Esophagus muscularis mucosa (tissue), 4 donors: ENCODE results near the gene SHOC2. TPM values are rescaled to one million over a fixed set of nuclear protein-coding genes. Genes with fewer than 3 reads are reported as not detected.

Source experiments
- DNase-seq: peaks from one replicate; pipeline ENCODE4 v3.0.0-alpha.2; 2017; ENCODE audit errors: extremely low spot score
- H3K27ac ChIP-seq, 4 donors: fragments of 200-600 bp; sonication (generic); replicated peaks in 1 of 4; 1 replicate in 3 of 4; 2 replicates in 1 of 4; pipeline ENCODE4 v1.5.1; 2016 to 2019; ENCODE audit warnings: mild to moderate bottlenecking in 1 of 4
- H3K27me3 ChIP-seq, 4 donors: fragments of 200-600 bp; sonication (generic); one replicate each; pipeline versions ENCODE4 v1.5.1 to v1.6.0; 2016 to 2019
- H3K36me3 ChIP-seq, 4 donors: fragments of 200-600 bp; sonication (generic); one replicate each; pipeline ENCODE4 v1.5.1; 2016 to 2019
- H3K4me1 ChIP-seq, 4 donors: fragments of 200-600 bp; sonication (generic); one replicate each; pipeline ENCODE4 v1.5.1; 2016 to 2019
- H3K4me3 ChIP-seq, 4 donors: fragments of 200-600 bp; sonication (generic); 1 replicate in 2 of 4; 2 replicates in 2 of 4; pipeline ENCODE4 v1.5.1; 2016 to 2019; ENCODE audit warnings: mild to moderate bottlenecking in 4 of 4, moderate library complexity in 1 of 4
- H3K9me3 ChIP-seq, 4 donors: fragments of 200-600 bp; sonication (generic); 1 replicate in 3 of 4; 2 replicates in 1 of 4; pipeline ENCODE4 v1.5.1; 2016 to 2019
- EP300 ChIP-seq: sonication (generic); formaldehyde crosslinking; IDR thresholded peaks from one replicate; pipeline ENCODE4 v1.6.1; 2017; ENCODE audit warnings: antibody characterized with exemption
- POLR2A ChIP-seq: fragments of 450-650 bp; IDR thresholded peaks from one replicate; pipeline ENCODE4 v1.6.1; 2017; ENCODE audit warnings: antibody characterized with exemption, moderate library complexity, mild to moderate bottlenecking, low read depth
- POLR2AphosphoS5 ChIP-seq, 2 donors: sonication (generic); formaldehyde crosslinking; IDR thresholded peaks; one replicate each; pipeline ENCODE4 v1.6.1; 2017; ENCODE audit warnings: antibody characterized with exemption in 2 of 2
- WGBS: methylation state at CpG from one replicate; pipeline ENCODE4 v1.1.5; 2018; 5-methylcytosine and 5-hydroxymethylcytosine counted together
- intact Hi-C: fragments of 100-400 bp; cut with DNase I; formaldehyde crosslinking; loops from one replicate; pipeline ENCODE4 v1.15.1; 2023
- total RNA-seq, 4 donors: library from RNA; depleted of rRNA; stranded (reverse); fragments of >200 nt; gene quantifications; one replicate each; pipeline versions ENCODE4 v1.1.0 to v1.2.1, GENCODE V29; 2016
- TF ChIP-seq, protein P1 (sequence below), 3 experiments: fragments of 200-600 bp in 2 of 3; fragments of 450-650 bp in 1 of 3; sonication (generic) in 2 of 3; IDR thresholded peaks; one replicate each; pipeline ENCODE4 v1.5.1; 2017 to 2019; ENCODE audit warnings: antibody characterized with exemption in 3 of 3, mild to moderate bottlenecking in 2 of 3, moderate library complexity in 1 of 3

SHOC2 gene
- total RNA-seq, 4 donors from 2014 or later, result 45.7 to 72.7 (median 55.3) TPM

DNA sequence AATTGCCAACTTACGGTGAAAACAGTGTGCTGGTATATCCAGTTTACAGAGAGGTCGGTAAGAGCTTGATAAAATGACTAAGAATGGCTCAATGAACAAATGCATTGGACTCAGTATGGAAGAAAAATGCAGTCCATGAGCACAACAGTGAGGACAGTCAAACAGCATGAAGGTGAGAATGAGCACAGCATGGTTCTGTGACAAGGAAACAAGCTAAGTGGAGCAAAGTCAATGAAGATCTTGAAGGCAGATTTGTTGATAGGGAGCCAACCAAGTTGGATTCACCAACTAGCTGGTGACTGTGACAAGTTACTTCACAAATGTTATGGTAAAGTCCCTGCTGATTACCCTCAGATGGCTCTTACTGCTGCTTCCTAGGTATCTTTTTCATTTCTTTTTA, 75.9 kb downstream of the SHOC2 start:
- TF ChIP-seq, protein P1, sequence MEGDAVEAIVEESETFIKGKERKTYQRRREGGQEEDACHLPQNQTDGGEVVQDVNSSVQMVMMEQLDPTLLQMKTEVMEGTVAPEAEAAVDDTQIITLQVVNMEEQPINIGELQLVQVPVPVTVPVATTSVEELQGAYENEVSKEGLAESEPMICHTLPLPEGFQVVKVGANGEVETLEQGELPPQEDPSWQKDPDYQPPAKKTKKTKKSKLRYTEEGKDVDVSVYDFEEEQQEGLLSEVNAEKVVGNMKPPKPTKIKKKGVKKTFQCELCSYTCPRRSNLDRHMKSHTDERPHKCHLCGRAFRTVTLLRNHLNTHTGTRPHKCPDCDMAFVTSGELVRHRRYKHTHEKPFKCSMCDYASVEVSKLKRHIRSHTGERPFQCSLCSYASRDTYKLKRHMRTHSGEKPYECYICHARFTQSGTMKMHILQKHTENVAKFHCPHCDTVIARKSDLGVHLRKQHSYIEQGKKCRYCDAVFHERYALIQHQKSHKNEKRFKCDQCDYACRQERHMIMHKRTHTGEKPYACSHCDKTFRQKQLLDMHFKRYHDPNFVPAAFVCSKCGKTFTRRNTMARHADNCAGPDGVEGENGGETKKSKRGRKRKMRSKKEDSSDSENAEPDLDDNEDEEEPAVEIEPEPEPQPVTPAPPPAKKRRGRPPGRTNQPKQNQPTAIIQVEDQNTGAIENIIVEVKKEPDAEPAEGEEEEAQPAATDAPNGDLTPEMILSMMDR (IDR thresholded peaks at IDR 0.05), result no peak
- TF ChIP-seq POLR2A, result no peak
- no peak for TF ChIP-seq EP300
- TF ChIP-seq POLR2AphosphoS5 (IDR thresholded peaks at IDR 0.05), result no peak

GRCh38 chr10:110996256-110996655, 76.9 kb downstream of the SHOC2 start:
- DNase-seq, result no peak
- WGBS, result 95% methylated on average over 6 of the region's 6 CpGs
- no peak overlapping the region for H3K4me3 ChIP-seq
- no peaks in the 10 kb centered on the region for H3K27me3 ChIP-seq
- H3K27ac ChIP-seq, result no peak overlapping the region
- intact Hi-C loops, result no loop called here
- TF ChIP-seq, protein P1 (IDR thresholded peaks at IDR 0.05), result no peak
- TF ChIP-seq POLR2AphosphoS5 (IDR thresholded peaks at IDR 0.05) (no peak), EP300 (no peak), POLR2A (no peak)
- H3K9me3 ChIP-seq, result no peaks in the 10 kb centered on the region
- peaks cover under 1 to 7% (median 4%) of the 10 kb centered on the region in 4 donors for H3K36me3 ChIP-seq
- peaks cover 0 to 3% (median 0%) of the 10 kb centered on the region in 4 donors for H3K4me1 ChIP-seq

More for the DNA sequence above, 75.9 kb downstream of the SHOC2 start:
- DNase-seq, result no peak
- H3K9me3 ChIP-seq, result no peaks in the 10 kb centered on the region
- intact Hi-C loops, result no loop called here
- H3K4me1 ChIP-seq, result peaks cover 0 to 3% (median 0%) of the 10 kb centered on the region in 4 donors
- WGBS, result 78% methylated on average over 2 of the region's 2 CpGs
- no peaks in the 10 kb centered on the region for H3K27me3 ChIP-seq
- H3K27ac ChIP-seq, result no peak overlapping the region
- H3K36me3 ChIP-seq, result no peaks in the 10 kb centered on the region
- H3K4me3 ChIP-seq, result no peak overlapping the region

DNA sequence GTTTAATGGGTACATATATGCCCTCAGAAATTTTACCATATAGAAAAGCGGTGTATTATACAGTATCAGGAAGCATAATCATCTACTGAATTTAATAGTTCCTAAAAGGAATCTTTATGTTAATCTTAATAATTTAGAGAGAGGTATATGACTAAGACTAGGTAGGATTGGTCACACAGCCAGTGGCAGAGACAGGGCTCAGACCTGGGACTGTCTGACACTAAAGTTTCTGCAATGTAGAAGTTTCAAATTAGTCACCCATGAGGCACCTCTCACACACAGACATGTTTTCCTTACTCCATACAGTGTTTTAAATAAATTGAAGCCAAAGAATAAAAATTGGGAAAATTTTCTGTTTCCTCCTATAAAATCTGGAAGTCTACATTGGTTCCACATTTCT, 84.6 kb downstream of the SHOC2 start:
- TF ChIP-seq POLR2AphosphoS5 (IDR thresholded peaks at IDR 0.05) (no peak), EP300 (no peak), POLR2A (no peak)
- TF ChIP-seq, protein P1 (IDR thresholded peaks at IDR 0.05), result no peak
- intact Hi-C loops, result no loop called here
- no peak overlapping the region for H3K4me3 ChIP-seq
- WGBS, result 100% methylated on average over 1 of the region's 1 CpG
- no peak for DNase-seq
- H3K27ac ChIP-seq, result no peak overlapping the region
- peaks cover 15 to 60% (median 22%) of the 10 kb centered on the region in 4 donors for H3K36me3 ChIP-seq
- H3K9me3 ChIP-seq, result no peaks in the 10 kb centered on the region
- no peaks in the 10 kb centered on the region for H3K4me1 ChIP-seq
- H3K27me3 ChIP-seq, result no peaks in the 10 kb centered on the region

DNA sequence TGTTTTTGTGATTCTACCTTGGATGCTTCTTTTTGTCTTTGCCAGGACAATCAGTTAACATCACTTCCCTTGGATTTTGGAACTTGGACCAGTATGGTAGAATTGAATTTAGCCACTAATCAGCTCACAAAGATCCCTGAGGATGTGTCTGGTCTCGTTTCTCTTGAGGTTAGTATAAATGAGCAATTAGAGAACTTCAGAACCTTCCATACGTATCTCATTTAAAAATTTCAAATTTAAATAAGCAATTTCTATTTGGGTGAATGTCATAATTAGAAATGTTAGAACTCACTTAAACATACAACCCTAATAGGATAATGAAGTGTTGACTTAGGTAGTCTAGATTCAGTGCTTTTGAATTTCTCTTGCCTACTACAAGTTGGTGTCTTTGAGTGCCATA, 88.1 kb downstream of the SHOC2 start:
- intact Hi-C loops, result no loop called here
- 95% methylated on average over 2 of the region's 2 CpGs for WGBS
- no peak for TF ChIP-seq POLR2AphosphoS5 (IDR thresholded peaks at IDR 0.05)
- TF ChIP-seq EP300, result no peak
- TF ChIP-seq, protein P1 (IDR thresholded peaks at IDR 0.05), result no peak
- TF ChIP-seq POLR2A, result no peak
- Histone ChIP-seq H3K4me3 (no peak overlapping the region), H3K27ac (no peak overlapping the region), H3K27me3 (no peaks in the 10 kb centered on the region), H3K36me3 (peaks cover 13 to 81% (median 34%) of the 10 kb centered on the region in 4 donors), H3K9me3 (no peaks in the 10 kb centered on the region), H3K4me1 (no peaks in the 10 kb centered on the region)
- DNase-seq, result no peak

DNA sequence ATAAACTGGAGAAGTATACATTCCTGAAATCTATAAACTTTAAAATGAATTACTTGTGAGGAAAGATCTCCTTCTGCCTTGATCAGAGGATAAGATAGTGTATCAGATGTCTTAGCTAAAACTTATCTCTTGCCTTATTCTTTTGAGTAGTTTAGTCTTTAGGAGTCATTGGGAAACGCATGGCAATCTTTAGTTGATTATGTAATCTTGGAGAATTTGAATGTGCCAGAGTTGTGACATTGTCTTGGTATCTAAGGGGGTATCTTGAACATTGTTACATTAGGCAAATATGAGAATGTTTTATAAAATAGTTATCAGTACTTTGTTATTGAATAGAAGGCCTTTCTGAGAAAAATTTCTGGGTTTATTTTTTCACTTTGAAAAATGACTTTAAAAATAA, 95.8 kb downstream of the SHOC2 start:
- peaks cover 4 to 76% (median 13%) of the 10 kb centered on the region in 4 donors for H3K36me3 ChIP-seq

More for the DNA sequence above, 95.8 kb downstream of the SHOC2 start:
- H3K4me3 ChIP-seq, result no peak overlapping the region
- no peak for DNase-seq
- H3K9me3 ChIP-seq, result no peaks in the 10 kb centered on the region
- no peak overlapping the region for H3K27ac ChIP-seq
- no peaks in the 10 kb centered on the region for H3K4me1 ChIP-seq
- TF ChIP-seq, protein P1 (IDR thresholded peaks at IDR 0.05), result no peak
- no peak for TF ChIP-seq POLR2AphosphoS5 (IDR thresholded peaks at IDR 0.05)
- TF ChIP-seq POLR2A, result no peak
- TF ChIP-seq EP300, result no peak
- whole genome bisulfite sequencing, result 72% methylated on average over 1 of the region's 1 CpG
- H3K27me3 ChIP-seq, result no peaks in the 10 kb centered on the region
- intact Hi-C loops, result no loop called here
